ENCODE data around the gene PPP1R13B.
"Not testable (repeated sequence)": the region's sequence is repeated elsewhere in the genome, so short reads cannot be mapped to it uniquely, and the experiment has no call there.

Gene PPP1R13B

DNA sequence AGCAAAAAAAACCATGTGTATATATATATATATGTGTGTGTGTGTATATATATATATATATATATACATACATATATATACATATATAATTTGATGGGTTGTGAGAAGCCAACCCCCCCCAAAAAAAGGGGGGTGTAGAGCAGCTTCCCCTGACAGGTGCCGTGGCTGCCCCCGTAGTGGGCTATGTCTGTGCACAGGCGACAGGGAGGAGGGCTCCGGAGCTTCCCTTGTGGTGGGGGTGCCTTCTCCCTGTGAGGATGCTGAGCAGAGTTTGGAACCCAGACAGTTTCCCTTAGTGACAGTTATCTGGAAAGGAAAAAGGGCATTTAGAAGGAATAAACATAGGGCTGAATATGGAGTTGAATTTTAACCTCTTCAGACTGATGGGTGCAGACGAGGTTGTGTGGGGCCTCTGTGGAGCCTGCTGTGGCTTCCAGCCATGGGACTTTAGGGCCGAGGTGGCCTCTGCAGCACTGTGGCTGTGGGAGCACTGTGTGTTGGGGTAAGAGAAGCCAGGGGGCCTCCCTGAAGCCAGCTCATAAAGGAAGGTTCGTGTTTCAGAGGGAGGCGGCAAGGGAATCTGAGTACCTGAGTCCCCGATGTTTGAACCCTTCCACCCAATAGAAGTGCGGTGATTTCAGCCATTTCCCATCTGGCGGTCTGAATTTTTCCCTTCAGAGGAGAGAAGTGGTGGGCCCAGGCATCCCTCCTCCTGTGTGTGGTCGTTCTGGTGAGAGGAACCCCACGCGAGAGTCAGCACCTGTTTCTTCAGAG lies 151.9 kb downstream of the PPP1R13B start:
- no peak for DNase-seq

DNA sequence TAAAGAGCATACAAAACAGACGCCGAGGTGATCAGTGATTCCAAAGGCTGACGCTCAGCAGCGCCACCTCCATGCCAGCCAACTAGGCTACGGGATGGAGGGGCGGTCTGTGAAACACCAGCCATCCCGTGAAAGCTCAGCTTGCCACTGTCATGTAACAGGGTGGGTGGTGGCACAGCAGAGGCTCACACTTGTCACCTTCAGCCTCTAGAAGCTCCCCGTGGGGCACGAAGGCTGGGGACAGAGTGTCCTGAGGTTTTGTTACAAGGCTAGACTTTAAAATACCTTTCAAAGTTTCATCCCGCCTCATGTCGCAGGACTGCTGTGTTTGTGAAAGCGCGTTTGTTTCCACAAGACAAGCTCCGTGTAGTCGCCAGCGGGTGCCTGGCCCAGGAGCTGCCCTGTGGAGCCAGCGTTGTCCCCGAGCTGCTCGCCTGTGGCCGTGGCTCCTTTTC lies 152.8 kb downstream of the PPP1R13B start:
- DNase-seq, result no peak

DNA sequence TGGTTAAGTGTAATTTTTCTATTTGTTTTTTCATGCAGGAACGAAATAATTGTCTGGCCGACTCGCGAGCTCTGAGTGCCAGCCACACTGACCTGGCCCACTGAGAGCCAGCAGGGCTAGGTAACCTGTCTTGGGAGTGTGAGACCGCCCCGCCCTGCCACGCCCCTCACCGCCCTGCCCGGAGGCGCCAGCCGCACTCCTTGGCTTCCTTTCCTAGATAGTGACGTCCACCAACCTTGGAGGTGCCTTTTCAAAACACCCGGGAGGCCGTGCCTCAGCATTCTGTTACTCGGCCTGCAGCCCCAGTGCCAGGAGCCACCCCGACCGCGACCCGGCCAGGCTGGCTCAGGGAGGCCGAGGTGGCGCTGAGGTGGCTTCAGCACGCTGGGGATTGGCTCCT lies 153.9 kb downstream of the PPP1R13B start:
- no peak for DNase-seq

GRCh38 chr14:103692871-103693270 lies 154.5 kb downstream of the PPP1R13B start:
- DNase-seq, result no peak

- no peak for DNase-seq
Measured at GRCh38 chr14:103692159-103692558, 155.2 kb downstream of the PPP1R13B start.

- DNase-seq, result not testable (repeated sequence)
Measured at GRCh38 chr14:103691655-103692054, 155.7 kb downstream of the PPP1R13B start.

GRCh38 chr14:103690332-103690731 lies 157.0 kb downstream of the PPP1R13B start:
- DNase-seq, result no peak

DNA sequence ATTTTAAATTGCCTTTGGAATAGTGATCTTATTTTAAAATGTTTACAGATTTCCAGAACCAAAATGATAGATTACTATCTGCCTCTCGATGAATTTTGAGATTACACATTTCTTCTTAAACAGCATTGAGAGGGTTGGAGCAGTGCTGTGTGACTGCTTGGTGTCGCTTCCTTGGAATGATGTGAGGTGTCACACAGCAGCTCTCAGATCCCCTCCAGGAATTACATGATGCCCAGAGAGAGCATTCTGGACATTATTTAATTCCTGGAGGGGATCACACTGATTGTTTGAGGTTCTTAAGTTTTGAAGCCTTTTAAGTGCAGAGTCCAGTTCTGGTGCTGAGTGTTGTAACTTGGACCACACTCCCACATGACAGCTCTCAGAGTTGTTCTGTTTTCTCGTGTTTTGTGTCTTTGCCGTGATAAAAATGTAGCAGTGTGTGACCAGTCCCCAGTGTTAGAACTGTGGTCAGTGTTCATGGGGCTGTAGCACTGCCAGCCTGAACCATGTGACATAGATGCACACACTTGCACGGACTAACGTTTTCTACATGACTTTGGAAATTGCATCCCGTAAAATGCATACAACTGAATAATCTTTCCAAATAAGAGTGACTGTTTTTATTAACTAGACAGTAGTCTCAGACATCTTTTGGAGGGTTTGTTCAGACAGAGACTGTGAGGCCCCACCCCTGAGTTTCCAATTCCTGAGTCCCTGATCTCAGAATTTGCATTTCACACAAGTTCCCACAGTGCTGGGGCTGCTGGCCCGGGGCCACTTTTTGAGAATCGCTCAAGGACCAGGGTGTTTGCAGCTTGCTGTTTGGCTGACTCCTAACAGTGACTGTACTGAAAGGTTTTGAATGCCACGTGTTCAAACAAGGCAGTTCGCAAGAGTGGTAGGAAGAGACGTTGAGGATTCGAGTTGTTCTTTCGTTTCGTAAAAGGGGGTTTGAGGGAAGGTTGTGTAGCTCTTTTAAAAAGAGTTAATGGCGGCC lies 158.2 kb downstream of the PPP1R13B start:
- DNase-seq, result no peak

DNA sequence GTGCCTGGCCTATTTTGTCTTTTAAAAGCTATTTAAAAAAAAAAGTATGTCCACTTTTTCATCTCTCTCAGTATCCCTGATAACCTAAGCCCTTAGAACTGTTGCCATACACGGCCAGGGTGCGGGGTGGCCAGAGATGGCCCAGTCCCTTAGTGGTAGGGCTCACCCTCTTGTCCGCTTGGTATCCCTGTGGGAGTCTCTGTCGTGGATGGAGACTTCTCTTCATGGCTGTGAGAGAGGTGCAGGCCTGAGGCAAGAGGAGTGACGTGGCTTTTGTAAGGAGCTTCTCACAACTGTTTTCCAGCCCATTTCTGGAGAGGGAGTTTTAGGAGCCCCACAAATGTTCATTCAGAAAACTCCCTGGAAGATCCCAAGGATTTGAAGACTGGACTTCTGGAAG lies 158.9 kb downstream of the PPP1R13B start:
- no peak for DNase-seq

GRCh38 chr14:103687712-103688111 lies 159.7 kb downstream of the PPP1R13B start:
- no peak for DNase-seq

DNA sequence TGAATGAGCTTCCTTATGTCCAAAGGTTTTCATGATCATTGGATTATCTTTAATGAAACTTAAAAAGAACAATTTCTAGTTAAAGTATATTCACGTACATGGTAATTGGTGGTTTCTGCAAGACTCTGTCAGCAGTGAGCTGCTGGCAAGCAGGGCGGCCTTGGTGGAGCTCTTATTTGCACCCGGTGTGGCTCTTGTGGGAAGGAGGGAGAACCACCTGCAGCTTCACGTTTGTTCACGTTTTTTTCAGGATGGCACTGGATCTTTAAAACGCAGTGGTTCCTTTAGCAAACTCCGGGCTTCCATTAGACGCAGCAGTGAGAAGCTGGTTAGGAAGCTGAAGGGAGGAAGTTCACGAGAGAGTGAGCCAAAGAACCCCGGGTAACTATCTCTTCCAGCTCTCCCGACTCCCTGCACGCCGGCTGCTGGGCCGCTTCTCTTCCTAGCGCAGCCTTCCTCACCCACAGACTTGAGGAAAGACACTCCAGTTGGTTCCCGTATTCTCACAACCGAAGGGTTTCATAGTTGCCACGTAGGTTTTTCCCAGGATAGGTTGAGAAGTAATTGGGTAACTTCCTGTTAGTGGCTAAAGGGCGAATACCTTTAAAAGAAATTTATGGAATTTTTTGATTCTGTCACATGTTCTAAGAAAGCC lies 160.4 kb downstream of the PPP1R13B start:
- no peak for DNase-seq

GRCh38 chr14:103685276-103686211 lies 161.8 kb downstream of the PPP1R13B start:
- no peak for DNase-seq

- no peak for DNase-seq
Measured at GRCh38 chr14:103684871-103685270, 162.5 kb downstream of the PPP1R13B start.

GRCh38 chr14:103684471-103684870 lies 162.9 kb downstream of the PPP1R13B start:
- DNase-seq, result no peak

Measured in amniotic stem cell (primary cell).